Panc1 (cell line): ENCODE data around the gene DCAF6.

Experiments used
- CTCF ChIP-seq: fragments of 450-650 bp; IDR thresholded peaks from 2 replicates; pipeline ENCODE4 v1.5.1; 2017; ENCODE audit warnings: mild to moderate bottlenecking
- POLR2AphosphoS5 ChIP-seq: IDR thresholded peaks from 2 replicates; pipeline ENCODE4 v1.6.1; 2012; ENCODE audit warnings: mild to moderate bottlenecking, low read depth, low read length, moderate library complexity
- REST ChIP-seq, 2 experiments: IDR thresholded peaks; 2 replicates each; pipeline ENCODE4 v1.6.1; 2011 to 2012; ENCODE audit warnings: low read depth in 2 of 2, control low read depth in 1 of 2, low read length in 1 of 2, mild to moderate bottlenecking in 1 of 2, moderate library complexity in 1 of 2; ENCODE audit not compliant: insufficient read depth in 1 of 2

GRCh38 chr1:168031198-168031597 is 94.7 kb downstream of the DCAF6 start:
- TF ChIP-seq CTCF (no peak), REST (IDR thresholded peaks at IDR 0.05; ENCODE audit: insufficient read depth in 1 of 2, low read depth in 2 of 2, low read length in 1 of 2) (no peak), POLR2AphosphoS5 (no peak)
